NCI-H2196 treated with DMSO at 0.1 percent for 48 hours (cell line): Measurements from ENCODE around the gene HIVEP1.
A peak's percentile ranks its signal among the peaks of the same experiment; 100 is the strongest.

Experiments
- DNase-seq: peaks from one replicate; lab custom pipeline; 2025; ENCODE audit not compliant: unreplicated experiment; lab: John Stamatoyannopoulos, UW

HIVEP1 gene

DNA sequence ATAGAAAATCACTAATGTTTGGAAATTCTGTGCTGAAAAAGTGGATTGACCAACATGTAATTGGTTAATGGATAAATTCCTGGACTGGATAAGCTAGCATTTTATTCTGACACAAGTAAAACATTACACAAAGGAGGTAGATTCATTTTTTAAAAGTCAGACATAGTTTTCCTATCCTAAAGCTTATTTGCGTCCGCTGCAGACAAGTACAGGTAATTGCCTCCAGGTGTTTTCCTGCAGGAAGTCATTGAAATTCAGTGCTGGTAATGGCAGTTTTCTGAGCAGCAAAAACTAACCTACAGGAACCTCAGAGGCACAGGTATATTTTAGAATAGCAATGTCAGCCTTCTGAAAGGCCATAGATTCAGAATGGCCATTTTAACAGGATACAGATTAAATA is 20.0 kb upstream of the HIVEP1 start:
- DNase-seq: no peak

DNA sequence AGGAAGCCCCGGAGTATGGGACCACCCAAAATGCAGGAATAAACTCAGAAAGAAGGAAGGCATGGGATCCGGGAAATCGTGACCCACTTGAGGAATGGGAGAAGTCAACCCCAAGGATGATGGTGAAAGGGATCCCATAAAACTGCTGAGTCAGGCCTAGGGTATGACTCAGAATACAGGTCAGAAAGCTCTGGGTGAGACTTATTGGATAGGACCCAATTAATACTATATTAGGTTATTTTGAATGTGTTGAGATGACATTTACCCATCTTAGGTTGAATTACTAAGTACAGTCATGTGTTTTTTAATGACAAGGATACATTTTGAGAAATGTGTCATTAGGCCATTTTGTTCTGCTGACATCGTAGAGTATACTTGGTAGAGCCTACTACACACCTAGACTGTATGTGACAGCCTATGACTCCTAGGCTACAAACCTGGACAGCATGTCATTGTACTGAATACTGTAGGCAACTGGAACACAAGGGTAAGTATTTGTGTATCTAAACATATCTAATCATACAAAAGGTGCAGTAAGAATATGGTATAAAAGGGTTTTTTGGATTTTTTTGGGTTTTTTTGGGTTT is 17.1 kb upstream of the HIVEP1 start:
- DNase-seq: no peak

DNA sequence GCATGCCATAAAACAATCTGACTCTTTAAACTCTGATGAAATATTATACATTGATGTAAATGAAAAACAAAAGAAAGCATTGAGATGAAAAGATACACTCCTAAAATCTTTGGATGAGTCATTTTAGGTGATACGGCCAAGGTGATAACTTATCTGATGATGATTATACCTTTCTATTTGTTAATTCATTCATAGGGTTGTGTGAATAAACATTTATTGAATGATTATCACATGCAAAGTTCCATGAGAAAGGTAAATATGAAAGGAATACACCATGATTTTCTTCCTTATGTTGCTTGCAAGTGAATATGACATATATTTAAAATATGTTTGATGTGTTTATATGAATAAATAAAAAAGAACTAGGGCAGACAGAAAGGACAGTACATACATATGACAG is 15.4 kb upstream of the HIVEP1 start:
- DNase-seq: no peak

DNA sequence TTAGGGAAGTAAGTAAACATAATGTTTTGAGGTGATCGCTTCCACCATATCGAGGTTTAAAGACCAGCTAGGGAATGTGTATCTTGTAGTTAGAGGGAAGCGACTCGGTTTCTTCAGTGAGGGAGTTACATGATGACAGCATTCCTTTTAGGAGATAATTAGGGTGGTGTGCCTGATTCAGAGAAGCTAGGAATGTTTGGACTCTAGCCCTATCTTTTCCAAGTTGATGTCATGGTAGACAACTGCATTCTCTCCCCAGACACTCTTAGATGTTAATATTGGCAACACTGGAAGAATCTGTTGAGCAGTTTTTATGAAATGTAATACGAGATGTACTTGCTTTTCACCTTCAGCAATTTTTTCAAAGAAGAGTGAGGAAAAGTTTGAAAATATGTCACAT is 12.9 kb upstream of the HIVEP1 start:
- DNase-seq: no peak

DNA sequence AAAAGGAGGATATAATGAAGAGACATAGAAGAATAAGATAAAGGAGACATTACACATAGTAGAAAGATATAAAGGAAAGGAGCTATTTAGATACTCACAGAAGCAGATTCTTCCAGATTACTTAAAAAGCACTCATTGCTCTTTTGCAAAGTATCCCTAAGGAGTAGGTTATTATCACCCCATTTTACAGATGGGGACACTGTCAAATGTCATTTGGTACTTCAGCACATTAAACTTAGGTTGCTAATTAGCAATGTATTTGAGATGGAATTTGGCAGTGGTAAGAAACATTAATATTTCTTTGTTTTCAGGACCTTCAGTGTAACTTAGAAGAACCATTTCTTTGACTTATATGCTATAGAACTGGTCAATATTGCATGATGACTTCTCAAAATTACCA is 11.9 kb upstream of the HIVEP1 start:
- DNase-seq: no peak

DNA sequence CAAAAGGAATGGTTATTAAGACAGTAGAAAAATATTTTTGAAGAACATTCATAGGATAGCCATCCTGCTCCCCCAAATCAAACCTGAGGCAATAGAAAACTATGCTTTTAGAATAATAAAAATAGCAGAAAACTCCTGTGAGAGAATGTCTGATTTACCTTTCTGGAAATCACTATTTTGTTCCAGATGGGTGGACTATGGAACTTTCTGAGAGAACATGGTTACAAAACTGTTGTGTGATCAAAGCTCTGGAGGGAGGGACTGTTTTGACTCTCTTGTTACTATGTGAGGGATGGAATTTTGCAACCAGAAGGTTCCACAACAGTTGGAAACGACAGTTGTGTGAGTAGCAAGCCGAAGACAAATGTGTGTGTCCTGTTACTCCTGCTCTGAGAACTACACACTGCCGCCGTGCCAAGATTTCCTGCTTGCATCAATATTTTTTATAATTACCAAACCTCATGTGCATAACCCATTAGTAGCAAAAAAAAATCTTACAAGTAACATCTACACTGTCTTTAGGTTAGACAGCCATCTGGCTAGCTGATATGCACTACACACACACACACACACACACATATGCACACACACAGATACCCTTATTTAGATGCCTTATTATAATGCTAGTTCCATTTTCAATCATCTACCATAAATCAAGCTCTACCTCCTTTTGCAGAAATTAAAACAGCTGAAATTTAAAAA is 11.0 kb upstream of the HIVEP1 start:
- no peak for DNase-seq

DNA sequence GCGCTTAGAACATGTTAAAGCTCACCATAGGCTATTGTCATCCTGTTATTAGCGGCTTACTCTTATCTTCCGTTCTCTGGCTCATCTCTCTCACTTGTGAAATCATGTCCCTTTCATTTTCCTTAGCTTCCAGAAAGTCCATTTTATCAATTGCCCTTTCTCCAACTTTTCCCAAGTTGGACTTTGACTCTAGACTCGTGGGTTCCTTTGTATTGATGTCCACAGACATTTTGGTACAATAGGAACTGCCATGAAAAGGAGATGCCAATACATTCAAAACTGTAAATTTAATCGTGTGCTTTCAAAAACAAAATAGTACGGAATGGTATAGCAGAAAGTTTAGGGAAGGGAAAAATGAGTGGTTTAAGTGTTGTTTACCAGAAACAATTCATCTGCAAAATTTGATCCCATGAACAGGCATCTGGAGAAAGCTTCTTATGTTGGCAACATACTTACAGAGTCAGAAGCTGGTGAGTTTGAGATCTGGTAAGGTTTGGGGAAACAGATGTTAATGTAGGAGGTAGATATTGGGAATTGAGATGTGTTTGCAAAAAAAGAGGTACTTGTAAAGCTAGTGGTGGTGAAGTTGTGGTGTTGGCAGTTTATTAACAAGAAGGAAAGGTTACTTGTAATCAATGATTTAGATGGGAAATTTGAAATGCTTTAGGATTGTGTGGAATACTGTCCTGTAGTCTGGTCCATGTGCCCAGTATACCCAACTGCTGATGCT is 10.2 kb upstream of the HIVEP1 start:
- no peak for DNase-seq

DNA sequence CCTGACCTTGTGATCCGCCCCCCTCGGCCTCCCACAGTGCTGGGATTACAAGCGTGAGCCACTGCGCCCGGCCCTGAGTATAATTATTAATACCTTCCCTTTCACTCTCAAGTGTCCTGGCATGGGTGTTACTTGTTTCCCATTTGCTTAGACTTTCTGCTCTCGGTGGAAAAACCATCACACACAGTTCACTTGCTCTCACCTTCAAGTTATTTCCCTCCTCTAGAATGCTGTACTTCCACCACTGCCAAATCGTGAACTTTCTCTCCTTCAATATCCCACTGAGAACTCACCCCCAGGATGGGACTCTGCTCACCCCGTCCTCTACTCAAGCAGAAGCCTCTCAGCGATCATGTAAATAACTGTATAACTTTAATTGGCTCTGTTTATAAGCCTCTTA is 4.6 kb upstream of the HIVEP1 start:
- no peak for DNase-seq

DNA sequence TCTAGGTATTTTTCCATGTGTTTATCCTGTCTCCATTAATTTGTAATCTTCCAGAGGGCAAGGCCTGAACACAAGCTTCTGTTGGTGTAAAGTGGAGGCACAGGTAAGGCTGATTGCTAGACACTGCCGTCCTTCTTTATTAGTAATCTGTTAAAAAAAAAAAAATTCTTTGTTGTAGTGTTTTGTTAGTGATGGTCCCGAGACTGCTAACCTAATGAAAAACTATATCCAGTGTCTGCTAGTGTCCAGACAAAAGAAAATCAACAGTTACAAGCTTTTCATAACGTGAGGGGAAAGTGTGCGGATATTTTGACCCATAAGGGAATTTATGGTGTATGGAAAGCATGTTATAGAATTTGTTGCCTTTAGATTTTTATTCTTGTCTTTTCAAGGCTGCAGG is 4.2 kb upstream of the HIVEP1 start:
- DNase-seq: no peak

DNA sequence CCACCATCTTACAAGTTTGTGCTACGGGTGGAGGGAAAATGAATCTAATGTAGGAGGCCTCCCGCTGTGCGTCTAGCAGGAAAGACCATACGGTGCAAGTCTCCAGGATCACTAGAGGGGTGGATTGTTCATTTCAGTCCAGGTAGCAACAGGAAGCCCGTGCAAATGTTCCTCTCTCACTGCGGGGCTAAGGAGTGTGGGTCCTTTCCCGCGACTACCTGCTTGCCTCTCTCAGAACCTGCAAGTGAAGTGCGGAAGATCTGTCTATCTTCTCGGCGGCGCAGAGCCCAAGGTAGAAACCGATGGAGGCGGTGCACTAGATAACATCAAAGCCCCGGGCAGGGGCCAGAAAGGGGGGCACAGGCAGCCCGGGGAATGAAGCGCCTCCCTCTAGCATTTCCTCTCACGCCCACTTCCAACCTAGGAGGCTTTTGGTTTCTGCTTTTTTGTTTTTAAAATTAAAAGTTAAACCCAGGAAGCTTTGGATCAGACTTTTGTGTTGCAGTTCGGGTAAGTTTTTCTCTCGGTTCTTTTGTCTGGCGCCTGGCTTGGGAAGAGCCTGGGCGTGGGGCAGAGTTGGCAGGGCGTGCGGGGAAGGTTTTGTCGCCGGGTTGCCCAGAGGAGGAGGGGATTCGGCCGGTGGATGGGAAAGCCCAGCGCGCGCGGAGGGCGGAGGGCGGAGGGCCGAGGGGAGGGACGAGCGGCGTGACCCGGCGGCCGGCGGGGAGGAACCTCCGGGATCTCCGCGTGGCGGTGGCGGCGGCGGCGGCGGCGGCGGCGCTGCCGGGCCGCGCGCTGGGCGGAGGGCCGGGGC is 3.5 kb upstream of the HIVEP1 start:
- DNase-seq: peak; percentile 59

DNA sequence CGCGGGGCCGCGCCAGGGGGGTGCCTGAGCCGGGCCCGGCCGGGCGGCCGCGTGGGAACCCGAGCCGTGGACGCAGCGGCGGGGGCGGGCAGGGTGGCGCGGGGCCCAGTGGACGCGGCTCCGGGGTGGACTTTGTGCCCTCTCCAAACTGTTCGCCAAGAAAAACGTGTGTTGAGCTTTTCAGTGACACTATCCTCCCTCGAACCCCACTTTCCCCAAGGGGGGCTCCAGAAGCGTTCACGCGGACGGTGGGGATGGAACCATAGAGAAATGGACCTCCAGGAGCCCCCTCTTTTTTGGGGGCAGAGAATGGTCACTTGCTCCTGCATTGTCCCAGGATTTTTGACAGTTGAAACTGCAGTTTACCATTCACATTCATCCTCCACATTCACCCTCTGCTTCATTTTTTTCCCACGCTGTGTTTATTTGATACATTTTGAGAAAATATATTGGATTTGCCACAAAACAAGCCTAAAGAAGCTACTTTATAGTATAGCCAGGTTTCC is 2.9 kb upstream of the HIVEP1 start:
- no peak for DNase-seq

DNA sequence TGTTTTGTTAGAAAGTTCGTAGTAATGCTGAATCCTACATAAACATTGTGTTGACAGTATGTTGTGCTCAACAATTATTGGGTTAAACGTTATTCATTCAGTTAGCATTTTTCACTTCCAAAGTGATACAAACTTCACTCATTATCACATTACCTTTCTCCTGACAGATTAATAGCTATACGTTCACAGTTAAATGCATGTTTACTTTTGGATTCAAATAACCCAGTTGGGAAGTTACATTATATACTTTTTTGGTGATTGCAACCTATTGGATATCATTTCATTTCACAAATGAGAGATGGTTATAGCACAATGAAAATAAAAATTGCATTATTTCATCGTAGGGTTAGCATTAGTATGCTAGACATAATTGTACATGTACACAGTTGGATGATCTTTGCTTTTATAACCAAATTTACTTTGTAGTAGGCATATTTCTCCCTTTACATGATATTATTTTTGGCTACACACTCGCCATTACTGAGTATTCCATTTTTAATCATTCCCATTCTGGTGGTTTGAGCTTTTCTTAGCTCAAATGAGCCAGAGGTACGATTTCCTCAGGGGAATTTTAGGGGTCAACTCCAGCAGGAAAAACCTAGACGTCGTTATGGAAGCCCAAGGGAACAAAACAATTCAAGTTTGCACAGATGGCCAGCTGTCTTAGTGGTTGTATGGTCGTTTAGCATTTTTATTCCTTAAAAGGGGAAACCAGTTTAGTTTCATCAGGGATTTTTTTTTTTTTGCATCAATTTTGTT is 2.1 kb upstream of the HIVEP1 start:
- no peak for DNase-seq

DNA sequence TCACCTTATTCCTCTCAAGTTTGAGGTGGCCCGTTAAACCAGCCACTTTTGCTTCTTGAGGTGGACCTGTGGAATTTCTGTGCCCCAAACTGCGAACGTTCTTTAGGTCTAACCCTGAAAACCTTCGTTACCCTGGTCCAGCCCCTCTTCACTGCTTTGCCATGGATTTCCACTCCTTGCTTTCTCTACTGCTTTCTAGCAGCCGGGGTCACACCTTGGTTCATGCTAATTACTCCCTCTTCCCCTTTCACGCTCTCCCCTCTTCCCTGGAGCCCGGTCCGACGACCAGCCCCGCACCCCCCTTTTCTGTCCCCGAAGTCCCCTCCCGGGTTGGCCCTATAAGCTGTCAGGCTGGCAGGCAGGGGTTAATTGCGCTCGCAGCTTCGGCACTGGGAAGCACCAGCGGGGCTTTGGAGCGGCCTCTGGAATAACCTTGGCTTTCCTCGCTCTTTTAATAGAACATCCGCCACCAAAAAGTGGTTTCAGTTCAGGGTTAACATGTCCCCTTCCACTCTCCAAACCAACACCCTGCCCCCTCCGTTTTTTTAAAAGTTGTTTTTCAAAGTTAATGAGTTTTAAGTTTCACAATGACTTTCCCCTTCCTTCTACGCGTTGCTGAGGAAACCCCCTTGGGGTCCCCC is 1.4 kb upstream of the HIVEP1 start:
- DNase-seq: peak; percentile 55

DNA sequence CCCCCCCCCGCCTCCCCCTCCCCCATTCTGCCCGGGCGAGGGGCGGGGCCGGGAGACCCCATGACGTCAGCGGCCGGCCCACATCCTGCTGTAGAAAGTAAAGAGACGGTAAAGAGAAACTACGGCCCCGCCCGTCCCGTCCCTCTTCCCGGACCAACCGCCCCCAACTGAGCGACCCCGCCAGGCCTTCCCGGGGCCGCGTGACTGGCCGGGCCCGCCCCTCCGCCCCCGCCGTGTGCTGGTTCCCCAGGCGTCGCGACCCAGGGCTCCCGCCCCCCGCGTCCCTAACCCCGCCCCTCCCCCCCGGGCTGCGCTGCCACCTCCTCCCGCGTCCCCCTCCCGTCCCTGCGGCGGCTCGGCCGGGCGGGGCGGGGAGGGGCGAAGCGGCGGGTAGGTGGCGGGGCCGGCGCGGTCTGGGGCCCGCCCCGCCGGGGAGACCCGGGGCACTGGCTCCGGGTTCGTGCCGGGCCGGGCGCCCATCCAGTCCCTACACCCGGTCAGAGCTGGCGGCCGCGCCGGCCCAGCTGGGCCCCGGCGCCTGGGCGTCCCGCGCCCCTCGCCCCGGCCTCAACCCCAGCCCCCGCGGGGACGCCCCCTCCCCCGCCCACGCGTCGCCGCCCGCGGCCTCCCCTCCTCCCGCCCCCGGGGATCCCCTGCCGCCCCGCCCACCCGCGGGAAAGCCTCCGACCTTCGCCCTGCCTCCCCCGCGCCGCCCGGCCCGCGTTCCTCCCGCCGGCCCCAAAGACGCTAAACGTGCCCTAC is 655 bp upstream of the HIVEP1 start:
- peak; percentile 93 for DNase-seq

DNA sequence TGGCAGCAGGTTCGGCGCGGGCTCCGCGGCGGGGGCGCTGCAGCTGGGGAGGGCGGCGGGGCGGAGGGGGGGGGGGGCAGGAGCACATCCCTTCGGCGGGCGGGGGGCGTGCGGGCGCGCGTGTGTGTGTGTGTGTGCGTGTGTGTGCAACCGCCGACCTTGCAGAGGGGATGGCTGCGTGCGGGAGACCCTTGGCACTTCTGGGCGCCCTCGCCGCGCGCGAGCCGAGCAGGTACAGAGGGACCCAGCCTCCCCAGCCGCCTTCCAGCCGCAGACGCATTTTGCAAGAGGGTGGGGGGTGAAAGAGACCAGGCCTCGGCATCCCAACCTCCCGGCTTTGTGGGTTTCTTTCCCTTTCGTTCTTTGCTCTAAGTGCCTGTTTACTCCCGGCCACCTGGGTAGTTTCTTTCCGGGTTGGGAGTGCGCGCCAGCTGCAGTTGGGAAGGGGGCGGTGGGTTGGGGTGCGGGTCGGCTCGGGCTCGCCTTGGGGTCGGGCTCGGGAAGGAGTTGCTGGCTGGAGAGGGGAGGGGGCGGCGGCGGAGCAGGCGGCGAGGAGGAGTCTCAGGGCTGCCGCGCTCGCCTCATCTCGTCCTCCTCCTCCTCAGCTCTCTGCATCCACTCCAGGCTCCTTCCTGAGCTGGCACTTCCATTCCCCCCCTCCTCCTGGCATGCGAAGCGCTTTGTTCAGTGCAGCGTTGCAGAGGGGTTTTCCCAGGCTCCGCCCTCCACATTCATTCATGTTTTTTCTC is 620 bp downstream of the HIVEP1 start:
- DNase-seq: peak; percentile 60

DNA sequence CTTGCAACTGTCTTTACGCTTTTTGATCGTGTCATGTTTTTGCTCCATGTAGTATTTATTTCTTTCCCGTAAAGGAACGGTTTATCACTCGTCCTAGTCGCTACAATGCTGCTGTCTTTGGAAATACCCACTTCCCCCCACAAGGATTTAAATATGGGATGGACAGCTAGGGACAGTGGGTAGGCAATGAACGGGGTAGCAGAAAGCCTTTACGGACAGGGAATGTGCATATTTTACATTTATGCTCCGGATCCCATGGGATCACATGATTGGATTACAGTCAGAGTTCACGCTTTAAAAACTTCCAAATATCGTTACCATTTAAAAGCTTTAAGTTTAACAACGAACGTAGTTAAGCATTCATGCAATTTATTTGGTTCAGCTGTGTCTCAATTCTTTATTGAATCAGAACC is 1.2 kb downstream of the HIVEP1 start:
- DNase-seq: no peak

DNA sequence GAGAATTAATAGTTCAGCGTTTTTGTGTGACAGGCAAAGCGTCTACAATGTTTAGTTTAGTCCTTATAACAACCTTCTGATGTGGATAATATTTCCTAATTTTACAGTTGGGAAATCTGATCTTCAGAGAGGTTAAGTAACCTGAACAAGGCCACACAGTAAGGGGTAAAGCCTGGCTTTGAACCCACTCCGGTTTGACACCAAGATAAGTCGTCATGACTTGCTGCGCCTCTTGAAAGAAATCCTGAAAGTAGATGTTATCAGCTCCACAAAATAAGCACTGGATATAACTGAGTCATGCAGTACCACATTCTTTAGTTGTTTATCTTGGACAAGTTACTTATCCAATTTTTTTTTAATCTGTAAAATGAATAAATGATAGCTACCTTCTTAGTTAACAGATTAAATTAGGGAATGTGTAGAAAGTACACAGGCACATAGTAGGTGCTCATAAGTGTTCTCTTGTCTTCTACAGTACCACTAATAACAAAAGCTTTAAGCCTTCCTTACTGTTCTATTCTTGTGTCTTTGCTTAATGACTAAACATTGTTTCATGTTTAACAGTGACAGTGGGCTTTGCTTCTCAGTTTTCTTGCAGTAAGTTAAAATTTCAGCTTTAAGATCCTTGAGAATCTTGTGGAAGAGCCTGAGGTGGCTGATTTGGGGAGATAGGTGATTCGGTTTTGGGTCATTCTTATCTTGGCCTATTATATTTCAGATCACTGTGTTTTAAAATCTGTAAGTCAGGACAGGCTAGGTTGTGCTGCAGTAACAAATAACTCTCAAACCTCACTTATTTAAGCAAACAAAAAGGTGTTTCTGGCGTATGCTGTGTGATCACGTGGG is 2.1 kb downstream of the HIVEP1 start:
- no peak for DNase-seq

DNA sequence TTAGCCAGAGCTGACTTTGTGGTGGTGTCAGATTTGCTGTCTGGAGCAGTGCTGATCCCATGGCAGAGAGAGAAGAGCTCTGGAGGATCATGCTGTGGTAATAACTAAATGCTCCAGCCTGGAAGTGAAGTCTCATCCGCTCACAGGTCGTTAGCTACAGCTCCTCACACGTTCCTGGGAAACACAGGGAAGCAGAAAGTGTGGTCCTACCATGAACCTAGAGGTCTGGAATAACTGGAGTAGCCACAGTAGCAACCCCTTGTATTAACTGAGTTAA is 2.7 kb downstream of the HIVEP1 start:
- no peak for DNase-seq
